LHCN-M2 (cell line): ENCODE results near the gene NBPF26. TPM values are rescaled to one million over a fixed set of nuclear protein-coding genes. Genes with fewer than 3 reads are reported as not detected.
"Not testable (repeated sequence)": the region's sequence is repeated elsewhere in the genome, so short reads cannot be mapped to it uniquely, and the experiment has no call there.

ENCODE experiments used
- DNase-seq: peaks from one replicate; pipeline ENCODE4 v3.0.0-alpha.2; 2012; ENCODE audit warnings: low read depth
- polyA plus RNA-seq: library from polyadenylated mRNA; unstranded; fragments of >200 nt; gene quantifications from one replicate; pipeline ENCODE4 v1.2.1, GENCODE V29; 2012; ENCODE audit warnings: missing spikeins
- total RNA-seq: library from RNA; depleted of rRNA; stranded (reverse); fragments of >200 nt; gene quantifications from 2 replicates; pipeline ENCODE4 v1.2.3, GENCODE V29; 2014; rRNA removed

Gene NBPF26
- total RNA-seq, result 31.9 and 37.0 TPM in 2 replicates
- 14.2 TPM for polyA plus RNA-seq

DNA sequence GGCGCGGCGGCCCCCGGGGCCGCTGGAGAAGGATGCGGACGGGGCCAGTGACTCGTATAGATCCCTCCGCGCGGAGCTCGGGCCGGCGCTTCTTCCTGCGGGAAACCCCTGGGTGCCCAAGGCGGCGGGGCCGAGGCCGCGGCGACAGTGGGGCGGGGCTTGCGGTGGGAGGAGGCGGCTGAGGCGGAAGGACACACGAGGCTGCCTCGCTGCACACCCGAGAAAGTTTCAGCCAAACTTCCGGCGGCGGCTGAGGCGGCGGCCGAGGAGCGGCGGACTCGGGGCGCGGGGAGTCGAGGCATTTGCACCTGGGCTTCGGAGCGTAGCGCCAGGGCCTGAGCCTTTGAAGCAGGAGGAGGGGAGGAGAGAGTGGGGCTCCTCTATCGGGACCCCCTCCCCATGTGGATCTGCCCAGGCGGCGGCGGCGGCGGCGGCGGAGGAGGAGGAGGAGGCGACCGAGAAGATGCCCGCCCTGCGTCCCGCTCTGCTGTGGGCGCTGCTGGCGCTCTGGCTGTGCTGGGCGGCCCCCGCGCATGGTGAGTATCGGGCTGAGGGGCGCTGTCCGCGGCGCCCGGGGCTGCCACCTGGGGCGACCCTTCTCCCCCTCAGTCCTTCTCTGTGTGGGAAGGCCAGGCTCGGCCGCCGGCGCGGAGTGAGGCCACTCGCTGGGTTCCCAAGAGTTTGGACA lies at the start of gene NBPF26:
Gene NBPF26, plus strand, starts transcription at position 231 of the 688 bp plus-strand sequence.
- DNase-seq, result peak; percentile 77

DNA sequence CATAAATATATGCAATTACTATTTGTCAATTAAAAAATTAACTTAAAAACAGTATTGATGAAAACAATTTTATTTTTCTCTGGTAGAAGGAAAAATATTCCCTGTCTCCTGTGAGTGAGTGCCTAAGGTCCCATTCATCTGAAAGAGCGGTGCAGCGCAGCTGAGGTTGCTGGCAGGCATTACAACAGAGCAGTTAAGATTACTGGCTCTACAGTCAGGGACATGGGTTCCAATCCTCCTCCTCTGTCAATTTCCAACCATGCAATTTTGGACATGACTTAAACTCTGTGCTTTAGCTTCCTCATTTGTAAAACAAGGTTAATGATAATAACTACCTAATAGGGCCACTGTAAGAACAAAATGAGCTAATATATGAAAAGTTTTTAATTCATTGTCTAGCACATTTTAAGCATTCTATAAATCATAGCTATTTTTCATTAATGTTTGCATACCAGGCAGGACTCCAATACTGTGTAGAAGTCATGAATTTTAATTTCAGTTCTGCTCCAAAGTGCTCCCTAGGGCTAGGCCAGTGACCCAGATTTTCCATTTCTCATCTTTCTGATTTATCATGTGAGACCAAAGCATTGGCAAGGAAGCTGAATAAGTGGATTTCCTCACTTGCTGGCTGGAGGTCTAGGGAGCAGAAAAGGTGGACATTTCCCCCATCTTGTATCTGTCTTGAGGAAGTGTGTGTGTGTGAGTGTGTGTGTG lies 43.5 kb upstream of the NBPF26 start:
- not testable (repeated sequence) for DNase-seq

DNA sequence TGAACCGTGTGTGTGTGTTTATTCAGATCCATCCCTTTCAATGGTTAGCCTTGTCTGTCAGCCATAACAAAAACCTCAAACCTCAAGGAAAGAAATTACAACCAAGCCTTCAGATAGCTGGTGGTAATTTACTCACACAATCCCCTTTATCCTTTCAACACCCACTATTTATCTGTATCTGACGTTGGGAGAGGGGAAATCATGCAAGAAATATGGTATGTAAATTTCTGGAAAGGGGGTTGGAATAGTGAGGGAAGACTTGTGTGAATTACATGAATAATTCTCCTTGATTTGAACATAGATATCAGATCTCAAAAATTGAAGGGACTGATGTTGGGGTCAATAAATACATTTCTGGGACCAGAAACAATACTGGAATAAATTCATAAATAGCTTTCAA lies 42.8 kb upstream of the NBPF26 start:
- DNase-seq, result not testable (repeated sequence)

DNA sequence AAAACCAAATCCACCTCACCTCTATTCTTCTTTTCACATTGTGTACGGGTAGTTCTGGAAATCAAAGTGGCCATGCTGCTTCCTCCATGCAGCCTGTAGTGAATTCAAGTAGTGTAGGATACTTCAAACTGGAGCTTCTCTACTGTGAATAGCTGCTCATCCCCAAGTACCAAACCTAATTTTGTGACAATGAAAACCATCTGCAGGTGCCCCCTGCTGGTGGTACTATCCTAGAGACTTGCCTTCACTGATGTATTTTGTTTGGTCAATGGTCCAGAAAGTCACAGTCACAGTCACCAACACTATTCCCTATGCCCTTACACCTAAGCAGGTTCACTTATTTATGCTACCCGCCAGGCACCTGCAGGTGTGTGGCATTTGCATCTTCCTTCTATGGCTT lies 39.3 kb upstream of the NBPF26 start:
- DNase-seq, result not testable (repeated sequence)

DNA sequence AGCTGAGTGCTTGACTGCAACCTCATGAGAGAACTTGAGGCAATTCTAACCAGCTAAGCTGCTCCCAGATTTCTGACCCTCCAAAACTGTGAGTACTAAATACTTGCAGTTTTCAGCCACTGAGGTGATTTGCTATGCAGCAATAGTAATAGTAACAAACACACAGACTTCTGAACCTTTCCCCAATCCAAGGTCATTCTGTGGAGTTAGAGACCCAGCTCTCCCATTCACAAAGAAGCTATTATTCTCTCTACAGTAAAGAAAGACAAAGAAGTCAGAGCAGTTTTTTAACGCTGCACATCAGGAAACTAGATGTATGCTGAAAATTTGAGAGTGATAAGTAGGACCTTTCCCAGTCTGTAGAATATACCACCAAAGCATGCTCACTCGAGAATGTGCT lies 38.1 kb upstream of the NBPF26 start:
- DNase-seq, result not testable (repeated sequence)

DNA sequence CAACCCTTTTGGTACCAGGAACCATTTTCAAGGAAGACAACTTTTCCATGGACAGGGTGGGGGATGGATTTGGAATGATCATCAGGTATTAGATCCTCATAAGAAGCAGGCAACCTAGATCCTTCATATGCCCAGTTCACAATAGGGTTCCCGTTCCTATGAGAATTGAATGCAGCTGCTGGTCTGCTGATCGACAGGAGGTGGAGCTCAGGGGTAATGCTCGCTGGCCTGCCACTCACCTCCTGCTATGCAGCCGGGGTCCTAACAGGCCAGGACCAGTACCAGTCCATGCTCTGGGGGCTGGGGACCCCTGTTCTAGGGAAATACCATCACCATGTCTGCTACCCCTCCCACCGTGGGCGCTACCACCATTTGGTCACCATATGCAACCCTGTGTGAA lies 36.5 kb upstream of the NBPF26 start:
- DNase-seq, result not testable (repeated sequence)

DNA sequence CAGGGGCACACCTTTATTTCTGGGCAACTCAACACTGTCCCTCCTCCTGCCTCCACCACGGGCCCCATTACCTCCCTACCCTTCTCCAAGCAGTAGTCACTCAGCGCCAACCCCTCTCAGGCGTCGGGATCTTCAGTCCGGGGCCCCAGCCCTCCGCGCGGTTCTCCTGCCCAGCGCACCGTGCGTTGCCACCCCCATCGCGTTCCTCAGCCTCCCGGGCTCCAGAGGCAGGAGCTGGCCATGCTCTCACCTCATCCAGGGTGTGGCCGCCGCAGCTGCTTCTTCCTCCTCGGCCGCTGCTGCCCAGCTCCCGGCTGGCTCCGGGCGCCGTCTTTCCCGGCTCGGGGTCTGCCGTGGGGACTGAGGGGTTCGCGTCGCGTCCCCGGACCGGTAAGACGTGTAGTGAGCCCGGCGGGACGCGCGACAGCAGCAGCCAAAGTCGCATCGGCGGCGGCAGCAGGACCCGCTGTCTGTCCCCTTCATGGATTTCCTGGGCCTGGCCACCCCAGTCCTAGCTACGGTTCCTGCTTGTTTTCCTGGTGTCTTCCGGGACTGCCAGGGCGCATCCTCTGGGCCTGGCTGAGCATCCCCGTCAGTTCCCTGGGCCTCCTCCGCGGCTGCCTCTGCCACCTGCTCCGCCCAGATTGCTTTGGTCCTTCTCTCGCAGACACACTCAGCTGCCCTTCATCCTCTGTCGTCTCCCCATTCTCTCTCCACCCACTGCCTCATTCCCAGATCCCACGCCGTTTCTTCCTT lies 22.8 kb upstream of the NBPF26 start:
- not testable (repeated sequence) for DNase-seq

DNA sequence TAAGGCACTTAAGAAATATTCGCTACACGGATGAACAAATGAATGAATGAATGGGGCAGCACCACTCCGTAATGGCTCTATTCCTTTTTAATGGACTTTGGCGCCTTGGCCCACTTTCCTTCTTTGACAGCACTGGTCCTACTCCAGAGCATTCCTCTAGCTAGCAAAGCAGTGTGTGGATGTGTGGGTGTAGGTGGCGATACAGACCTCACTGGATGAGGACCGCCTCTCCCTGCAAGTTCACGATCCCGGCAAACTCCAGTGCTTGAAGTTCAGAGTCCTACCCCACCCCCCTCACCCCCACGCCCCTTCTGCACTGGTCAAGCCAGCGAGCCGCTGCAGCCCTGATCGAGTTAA lies 409 bp upstream of the NBPF26 start:
- DNase-seq, result not testable (repeated sequence)

DNA sequence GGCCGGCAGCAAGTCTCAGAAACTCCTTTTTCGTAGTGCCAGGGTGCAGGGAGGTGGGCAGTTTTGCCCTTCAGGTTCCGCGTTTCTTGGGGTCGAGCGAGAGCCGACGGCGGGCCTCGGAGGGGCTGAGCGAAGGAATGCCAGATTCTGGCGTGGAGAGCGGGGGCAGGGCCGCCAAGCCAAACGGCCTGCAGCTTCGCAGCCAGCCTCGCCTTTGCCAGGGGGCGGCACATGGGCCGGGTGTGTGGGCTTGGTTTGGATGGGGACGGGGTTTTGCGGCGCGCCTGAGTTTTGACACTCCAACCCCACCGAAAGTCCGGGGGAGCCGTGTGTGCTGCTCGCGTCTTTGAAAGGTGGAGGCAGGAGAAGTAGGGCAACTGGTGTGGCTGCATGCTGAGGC lies 762 bp downstream of the NBPF26 start:
- not testable (repeated sequence) for DNase-seq

DNA sequence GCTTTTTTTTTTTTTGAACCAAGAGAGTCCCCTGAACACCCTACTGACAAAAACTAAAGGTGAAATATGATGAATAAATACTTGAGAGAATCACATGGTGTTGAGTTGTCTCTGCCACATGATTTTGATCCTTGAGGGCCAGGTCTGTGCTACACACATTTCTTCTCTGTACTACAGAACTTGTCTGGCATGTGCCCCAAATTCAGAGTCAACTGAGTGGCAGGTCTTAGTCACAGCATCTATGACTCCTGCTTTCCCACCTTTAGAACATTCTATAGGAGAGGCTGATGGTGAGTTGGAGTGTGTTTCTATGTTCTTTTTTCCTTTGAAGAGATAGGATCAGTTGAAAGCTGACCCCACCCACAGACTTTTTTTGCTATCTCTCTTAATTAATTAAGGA lies 5.1 kb downstream of the NBPF26 start:
- not testable (repeated sequence) for DNase-seq

DNA sequence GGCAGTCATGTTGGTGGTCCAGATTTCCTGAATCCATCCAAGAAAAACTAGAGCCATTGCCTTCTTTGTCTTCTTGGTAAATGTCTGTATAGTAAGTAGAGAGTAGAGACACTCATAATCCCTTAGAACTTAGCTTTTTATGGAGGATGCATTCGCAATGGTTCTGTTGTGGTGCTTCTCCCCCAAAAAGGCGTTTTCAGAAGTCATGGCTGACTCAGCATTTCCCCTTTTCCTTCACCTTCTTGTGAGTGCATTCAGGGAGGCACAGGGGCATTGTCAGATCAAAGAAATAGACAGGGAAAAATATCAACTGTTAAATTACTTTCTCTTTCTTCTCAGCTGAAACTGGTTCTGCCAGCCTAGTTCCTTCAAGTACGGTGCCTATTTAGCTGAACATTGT lies 45.3 kb downstream of the NBPF26 start:
- not testable (repeated sequence) for DNase-seq

DNA sequence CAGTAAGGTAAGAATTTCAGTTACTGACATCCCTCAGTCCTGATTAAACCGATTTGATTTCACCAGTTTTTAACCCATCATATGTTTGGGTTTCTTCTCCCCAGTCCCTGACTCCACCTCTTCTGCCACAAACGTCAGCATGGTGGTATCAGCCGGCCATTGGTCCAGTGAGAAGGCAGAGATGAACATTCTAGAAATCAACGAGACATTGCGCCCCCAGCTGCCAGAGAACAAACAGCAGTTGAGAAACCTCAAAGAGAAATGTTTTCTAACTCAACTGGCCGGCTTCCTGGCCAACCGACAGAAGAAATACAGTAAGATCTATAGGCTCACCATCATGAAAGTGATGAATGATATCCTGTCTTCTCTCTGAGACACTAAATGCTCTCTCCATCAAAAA lies 81.7 kb downstream of the NBPF26 start:
- DNase-seq, result peak; percentile 8

DNA sequence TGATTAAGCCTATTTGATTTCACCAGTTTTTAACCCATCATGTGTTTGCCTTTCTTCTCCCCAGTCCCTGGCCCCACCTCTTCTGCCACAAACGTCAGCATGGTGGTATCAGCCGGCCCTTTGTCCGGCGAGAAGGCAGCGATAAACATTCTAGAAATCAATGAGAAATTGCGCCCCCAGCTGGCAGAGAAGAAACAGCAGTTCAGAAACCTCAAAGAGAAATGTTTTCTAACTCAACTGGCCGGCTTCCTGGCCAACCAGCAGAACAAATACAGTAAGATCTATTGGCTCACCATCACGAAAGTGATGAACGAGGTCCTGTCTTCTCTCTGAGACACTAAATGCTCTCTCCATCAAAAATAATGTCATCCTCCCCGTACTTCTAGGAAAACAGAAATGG lies 88.1 kb downstream of the NBPF26 start:
- peak; percentile 48 for DNase-seq

DNA sequence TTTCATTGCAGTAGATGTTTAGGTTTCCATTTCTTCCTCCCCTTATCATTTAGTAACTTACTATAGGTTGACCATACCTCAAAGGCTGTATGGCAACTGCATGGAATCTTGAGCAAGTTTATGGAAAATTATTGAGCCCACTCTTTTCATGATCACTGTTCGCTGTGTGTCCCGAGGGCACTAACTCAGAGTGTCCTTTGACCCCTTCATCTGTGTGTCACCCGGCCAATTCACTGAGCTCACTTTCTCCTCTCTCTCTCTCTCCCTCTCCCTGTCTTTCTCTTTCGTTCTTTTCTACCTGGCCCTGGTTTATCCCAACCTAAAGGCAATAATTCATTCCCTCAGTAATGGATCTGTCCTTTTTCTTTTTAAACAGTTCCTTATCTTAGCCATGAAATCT lies 101.3 kb downstream of the NBPF26 start:
- DNase-seq, result not testable (repeated sequence)

DNA sequence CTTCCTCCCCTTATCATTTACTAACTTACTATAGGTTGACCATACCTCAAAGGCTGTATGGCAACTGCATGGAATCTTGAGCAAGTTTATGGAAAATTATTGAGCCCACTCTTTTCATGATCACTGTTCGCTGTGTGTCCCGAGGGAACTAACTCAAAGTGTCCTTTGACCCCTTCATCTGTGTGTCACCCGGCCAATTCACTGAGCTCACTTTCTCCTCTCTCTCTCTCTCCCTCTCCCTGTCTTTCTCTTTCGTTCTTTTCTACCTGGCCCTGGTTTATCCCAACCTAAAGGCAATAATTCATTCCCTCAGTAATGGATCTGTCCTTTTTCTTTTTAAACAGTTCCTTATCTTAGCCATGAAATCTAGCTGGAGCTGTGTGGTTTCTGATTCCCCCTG lies 102.9 kb downstream of the NBPF26 start:
- not testable (repeated sequence) for DNase-seq

DNA sequence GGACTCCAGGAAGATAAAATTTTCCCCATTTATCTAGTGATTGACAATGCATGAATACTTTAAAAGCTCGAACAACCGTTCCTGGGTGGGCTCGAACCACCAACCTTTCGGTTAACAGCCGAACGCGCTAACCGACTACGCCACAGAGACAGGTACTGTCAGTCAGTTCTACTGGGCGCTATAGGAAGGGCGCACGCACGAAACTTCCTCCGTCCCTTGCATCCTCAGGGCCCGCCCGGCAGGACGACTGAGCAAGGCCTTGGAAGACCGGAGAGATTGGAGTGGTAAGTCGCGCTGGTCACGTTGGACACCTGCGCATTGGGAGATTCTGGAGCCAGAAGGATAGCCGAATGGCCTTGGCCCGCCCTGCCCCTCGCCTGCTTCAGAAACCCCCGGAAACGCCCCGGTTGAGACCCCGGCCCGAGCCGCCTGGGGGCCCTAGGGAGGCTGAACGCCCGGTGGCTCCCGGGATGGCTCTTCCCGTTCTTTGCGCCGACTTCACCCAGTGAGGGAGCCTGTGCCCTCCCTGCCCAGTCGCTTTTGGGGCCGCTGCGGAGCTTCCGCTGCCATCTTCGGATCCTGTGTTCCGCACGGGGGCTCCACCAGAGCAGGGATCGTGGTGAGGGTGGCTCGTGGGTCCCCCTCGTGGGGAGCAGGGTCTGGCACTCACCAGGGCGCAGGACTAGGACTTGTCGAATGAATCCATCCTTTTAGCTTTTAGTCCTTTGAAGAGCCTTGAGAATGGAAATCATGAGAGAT lies 120.6 kb downstream of the NBPF26 start:
- peak; percentile 32 for DNase-seq

DNA sequence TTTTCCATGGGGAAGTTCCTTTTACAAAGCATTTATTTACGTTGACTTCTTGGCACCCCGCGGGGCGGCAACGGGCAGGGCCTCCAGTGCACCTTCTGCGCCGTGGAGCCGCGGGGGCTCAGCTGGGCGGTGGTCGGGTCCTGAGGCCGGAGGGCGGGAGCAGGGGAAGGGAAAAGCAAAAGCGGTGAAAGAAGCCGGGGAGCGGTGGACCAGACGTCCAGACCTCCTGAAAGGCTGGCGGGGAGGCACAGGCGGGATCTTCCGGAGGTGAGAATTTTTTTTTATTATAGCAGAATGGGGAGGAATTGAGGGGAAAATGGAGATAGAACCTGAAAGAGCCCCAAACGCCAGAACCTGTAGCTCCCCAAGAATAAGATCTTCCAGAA lies 121.2 kb downstream of the NBPF26 start:
- DNase-seq, result not testable (repeated sequence)

DNA sequence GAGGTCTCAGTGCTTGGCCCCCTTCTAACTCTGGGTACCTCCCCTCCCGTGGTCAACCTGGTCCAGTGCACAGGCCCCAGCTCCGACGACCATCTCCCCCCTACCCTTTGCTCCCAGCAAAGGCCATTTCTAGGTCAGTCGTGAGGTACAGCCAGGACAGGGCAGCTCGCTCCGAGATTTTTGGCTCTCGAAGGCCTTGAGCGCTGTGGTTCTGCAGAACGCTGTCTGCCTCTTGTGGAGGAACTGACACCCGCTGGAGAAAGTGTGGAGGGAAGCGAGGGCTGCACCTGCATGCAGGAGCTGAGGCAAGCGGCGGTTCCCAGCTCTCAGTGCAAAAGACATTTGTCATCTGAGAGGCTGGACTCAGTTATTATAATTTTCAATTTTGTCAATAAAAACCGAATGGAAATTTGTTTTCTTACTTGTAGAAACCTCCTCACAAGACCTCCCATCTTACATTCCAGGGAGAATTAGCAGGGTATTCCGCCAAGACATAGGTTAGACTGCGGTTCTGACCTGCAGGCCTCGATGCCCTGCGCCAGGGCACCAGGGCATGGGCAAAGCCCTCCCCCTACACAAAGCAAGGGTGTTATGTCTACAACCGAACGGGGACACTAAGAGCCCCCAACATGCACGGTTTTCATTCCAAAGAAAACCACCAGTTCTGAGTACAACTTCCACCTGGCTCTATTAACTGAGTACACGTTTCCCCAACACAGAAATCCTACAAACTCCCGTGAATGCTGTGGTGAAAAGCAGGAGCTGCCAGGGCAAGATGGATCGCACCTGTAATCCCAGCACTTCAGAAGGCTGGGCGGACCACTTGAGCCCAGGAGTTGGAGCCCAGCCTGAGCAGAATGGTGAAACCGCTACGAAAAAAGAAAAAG lies 125.9 kb downstream of the NBPF26 start:
- DNase-seq, result not testable (repeated sequence)

DNA sequence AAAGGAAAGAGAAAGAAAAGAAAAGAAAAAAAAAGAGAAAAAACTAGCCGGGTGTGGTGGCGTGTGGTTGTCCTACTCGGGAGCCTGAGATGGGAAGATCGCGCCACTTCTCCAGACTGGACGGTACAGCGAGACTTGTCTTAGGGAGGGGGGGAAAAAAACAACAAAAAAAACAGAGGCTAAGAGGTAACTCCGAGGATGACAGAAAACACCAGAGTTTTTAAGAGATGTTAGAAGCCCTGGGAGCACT lies 126.5 kb downstream of the NBPF26 start:
- DNase-seq, result peak; percentile 69

DNA sequence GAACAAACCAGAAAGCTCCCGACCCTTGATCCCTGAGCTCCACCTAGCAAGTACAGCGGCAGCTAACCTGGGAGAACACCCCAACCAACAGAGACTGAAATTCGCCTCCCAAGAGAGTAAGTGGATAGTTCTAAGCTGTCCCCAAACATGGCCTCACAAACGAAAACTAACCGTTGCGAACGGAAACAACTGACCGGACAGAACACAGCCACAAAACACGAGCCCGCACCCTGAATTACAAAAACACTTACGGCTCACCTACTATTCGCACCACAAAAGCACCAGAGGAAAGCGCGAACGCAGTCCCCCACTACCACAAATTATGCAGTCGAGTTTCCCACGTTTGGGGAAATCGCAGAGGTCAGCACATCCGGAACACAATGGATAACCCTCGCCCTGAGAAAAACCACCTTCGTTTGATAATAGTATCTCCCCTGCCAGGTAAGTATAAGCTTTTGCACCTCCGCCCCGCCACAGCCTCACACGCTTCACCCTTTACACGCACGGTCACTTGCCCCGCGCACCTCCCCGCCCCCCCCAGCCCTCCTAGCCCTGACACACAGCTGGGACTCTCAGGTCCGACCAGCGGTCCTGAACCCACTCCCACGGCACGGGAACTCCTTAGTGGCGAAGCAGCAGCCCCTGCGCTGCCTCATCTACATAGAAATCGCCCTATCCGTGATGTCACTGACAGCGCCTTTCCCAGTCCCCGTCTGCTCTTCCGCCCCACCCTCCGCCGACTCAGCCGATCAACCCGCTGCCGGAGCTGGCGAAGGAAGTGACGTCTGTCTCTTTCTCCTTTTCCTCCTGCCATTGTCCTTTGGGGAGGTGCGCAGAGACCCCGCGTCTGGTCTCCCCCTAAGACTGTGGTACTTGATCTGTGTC lies 127.0 kb downstream of the NBPF26 start:
- peak; percentile 98 for DNase-seq
